HEK293 (cell line): ENCODE measurements around the gene GPM6B.

Experiments used
- CTCF ChIA-PET: fragments of 350-600 bp; formaldehyde crosslinking; extraction: SDS; loops from one replicate; lab custom pipeline; 2021; ENCODE audit warnings: antibody characterized with exemption; lab: Yijun Ruan, JAX
- POLR2A ChIA-PET: fragments of 300-600 bp; formaldehyde crosslinking; extraction: SDS; loops from one replicate; lab custom pipeline; 2020; ENCODE audit warnings: antibody characterized with exemption, inconsistent platforms; lab: Yijun Ruan, JAX
- H3K27ac ChIP-seq: fragments of 200-500 bp; sonication (Bioruptor generic); 2 replicates; pipeline ENCODE4 v1.5.1; 2014; ENCODE audit warnings: low read depth, low read length, control low read depth, inconsistent platforms; ENCODE audit errors: extremely low read depth
- H3K36me3 ChIP-seq, 2 experiments: fragments of 200-500 bp in 1 of 2; sonication (Bioruptor generic) in 1 of 2; 1 replicate in 1 of 2; 2 replicates in 1 of 2; pipeline ENCODE4 v1.5.1; 2014 to 2017; ENCODE audit warnings: inconsistent platforms in 2 of 2, low read length in 2 of 2; ENCODE audit not compliant: control insufficient read depth in 2 of 2, insufficient read depth in 1 of 2
- H3K4me1 ChIP-seq: fragments of 200-500 bp; sonication (Bioruptor generic); 2 replicates; pipeline ENCODE4 v1.5.1; 2014; ENCODE audit warnings: mild to moderate bottlenecking, low read length, inconsistent platforms; ENCODE audit not compliant: control insufficient read depth, insufficient read depth
- H3K4me3 ChIP-seq: 2 replicates; pipeline ENCODE4 v1.5.1; 2011; ENCODE audit warnings: low read depth, mild to moderate bottlenecking, control low read depth, low read length, moderate library complexity
- H3K9me3 ChIP-seq: fragments of 200-500 bp; sonication (Bioruptor generic); 2 replicates; pipeline ENCODE4 v1.5.1; 2014; ENCODE audit warnings: low read depth, low read length, inconsistent platforms; ENCODE audit not compliant: control insufficient read depth, insufficient read depth
- BCL11B ChIP-seq: fragments of 450-650 bp; formaldehyde crosslinking; IDR thresholded peaks from 2 replicates; pipeline ENCODE4 v1.5.1; 2016; ENCODE audit warnings: low read depth, missing biosample characterization, missing genetic modification characterization
- GLI2 ChIP-seq: fragments of 450-650 bp; formaldehyde crosslinking; IDR thresholded peaks from 2 replicates; pipeline ENCODE4; 2017; ENCODE audit warnings: missing biosample characterization, missing genetic modification characterization, low read depth, borderline replicate concordance
- GLIS2 ChIP-seq: fragments of 450-650 bp; formaldehyde crosslinking; IDR thresholded peaks from 2 replicates; pipeline ENCODE4 v1.5.1; 2016; ENCODE audit warnings: missing biosample characterization, missing genetic modification characterization
- KLF8 ChIP-seq: fragments of 450-650 bp; formaldehyde crosslinking; IDR thresholded peaks from 2 replicates; pipeline ENCODE4 v1.5.1; 2016; ENCODE audit warnings: missing biosample characterization, missing genetic modification characterization
- OSR2 ChIP-seq: fragments of 450-650 bp; formaldehyde crosslinking; IDR thresholded peaks from 2 replicates; pipeline ENCODE4 v1.5.1; 2016; ENCODE audit warnings: missing biosample characterization, missing genetic modification characterization
- PRDM6 ChIP-seq: fragments of 450-650 bp; formaldehyde crosslinking; IDR thresholded peaks from 2 replicates; pipeline ENCODE4 v1.5.1; 2017; ENCODE audit warnings: missing biosample characterization, missing genetic modification characterization
- SP2 ChIP-seq: fragments of 450-650 bp; formaldehyde crosslinking; IDR thresholded peaks from 2 replicates; pipeline ENCODE4 v1.5.1; 2016; ENCODE audit warnings: missing biosample characterization, missing genetic modification characterization
- SP7 ChIP-seq: fragments of 450-650 bp; formaldehyde crosslinking; IDR thresholded peaks from 2 replicates; pipeline ENCODE4 v1.5.1; 2016; ENCODE audit warnings: missing biosample characterization, missing genetic modification characterization
- ZBTB44 ChIP-seq: fragments of 450-650 bp; IDR thresholded peaks from 2 replicates; pipeline ENCODE4 v1.5.1; 2018; ENCODE audit warnings: missing biosample characterization, mild to moderate bottlenecking, missing genetic modification characterization
- ZFP37 ChIP-seq: fragments of 450-650 bp; formaldehyde crosslinking; IDR thresholded peaks from 2 replicates; pipeline ENCODE4 v1.5.1; 2016; ENCODE audit warnings: missing biosample characterization, missing genetic modification characterization
- ZFP41 ChIP-seq: fragments of 450-650 bp; formaldehyde crosslinking; IDR thresholded peaks from 2 replicates; pipeline ENCODE4 v1.5.1; 2016; ENCODE audit warnings: missing biosample characterization, missing genetic modification characterization, borderline replicate concordance
- ZFP69B ChIP-seq: fragments of 450-650 bp; formaldehyde crosslinking; IDR thresholded peaks from 2 replicates; pipeline ENCODE4 v1.5.1; 2016; ENCODE audit warnings: missing biosample characterization, missing genetic modification characterization
- ZNF132 ChIP-seq: fragments of 450-650 bp; formaldehyde crosslinking; IDR thresholded peaks from 2 replicates; pipeline ENCODE4 v1.5.1; 2017; ENCODE audit warnings: missing biosample characterization, missing genetic modification characterization, borderline replicate concordance
- ZNF146 ChIP-seq: fragments of 450-650 bp; formaldehyde crosslinking; IDR thresholded peaks from 2 replicates; pipeline ENCODE4 v1.5.1; 2016; ENCODE audit warnings: missing biosample characterization, missing genetic modification characterization
- ZNF354C ChIP-seq: fragments of 450-650 bp; formaldehyde crosslinking; IDR thresholded peaks from 2 replicates; pipeline ENCODE4 v1.5.1; 2016; ENCODE audit warnings: missing biosample characterization, missing genetic modification characterization, low read depth, borderline replicate concordance
- ZNF37A ChIP-seq: fragments of 450-650 bp; IDR thresholded peaks from 2 replicates; pipeline ENCODE4 v1.5.1; 2018; ENCODE audit warnings: missing biosample characterization, missing genetic modification characterization
- ZNF394 ChIP-seq: fragments of 450-650 bp; formaldehyde crosslinking; IDR thresholded peaks from 2 replicates; pipeline ENCODE4 v1.5.1; 2016; ENCODE audit warnings: missing biosample characterization, missing genetic modification characterization, mild to moderate bottlenecking, moderate library complexity, borderline replicate concordance
- ZNF449 ChIP-seq: fragments of 450-650 bp; formaldehyde crosslinking; IDR thresholded peaks from 2 replicates; pipeline ENCODE4 v1.5.1; 2017; ENCODE audit warnings: missing biosample characterization, mild to moderate bottlenecking, missing genetic modification characterization, moderate library complexity
- ZNF529 ChIP-seq: fragments of 450-650 bp; formaldehyde crosslinking; IDR thresholded peaks from 2 replicates; pipeline ENCODE4 v1.5.1; 2017; ENCODE audit warnings: missing genetic modification characterization, missing biosample characterization; ENCODE audit not compliant: insufficient replicate concordance
- ZNF549 ChIP-seq: fragments of 450-650 bp; IDR thresholded peaks from 2 replicates; pipeline ENCODE4 v1.5.1; 2018; ENCODE audit warnings: missing biosample characterization, missing genetic modification characterization, mild to moderate bottlenecking, inconsistent platforms, moderate library complexity
- ZNF560 ChIP-seq: fragments of 450-650 bp; formaldehyde crosslinking; IDR thresholded peaks from 2 replicates; pipeline ENCODE4 v1.5.1; 2017; ENCODE audit warnings: missing biosample characterization, missing genetic modification characterization, borderline replicate concordance
- ZNF596 ChIP-seq: fragments of 450-650 bp; IDR thresholded peaks from 2 replicates; pipeline ENCODE4 v1.5.0; 2018; ENCODE audit warnings: missing biosample characterization, mild to moderate bottlenecking, missing genetic modification characterization, moderate library complexity
- ZNF610 ChIP-seq: fragments of 450-650 bp; formaldehyde crosslinking; IDR thresholded peaks from 2 replicates; pipeline ENCODE4 v1.5.1; 2016; ENCODE audit warnings: missing biosample characterization, missing genetic modification characterization, borderline replicate concordance
- ZNF623 ChIP-seq: fragments of 450-650 bp; formaldehyde crosslinking; IDR thresholded peaks from 2 replicates; pipeline ENCODE4 v1.5.1; 2016; ENCODE audit warnings: missing biosample characterization, missing genetic modification characterization
- ZNF664 ChIP-seq: fragments of 450-650 bp; formaldehyde crosslinking; IDR thresholded peaks from 2 replicates; pipeline ENCODE4 v1.5.1; 2016; ENCODE audit warnings: missing biosample characterization, missing genetic modification characterization
- ZNF777 ChIP-seq: fragments of 450-650 bp; formaldehyde crosslinking; IDR thresholded peaks from 2 replicates; pipeline ENCODE4 v1.5.1; 2017; ENCODE audit warnings: missing biosample characterization, missing genetic modification characterization, borderline replicate concordance
- ZNF843 ChIP-seq: fragments of 450-650 bp; formaldehyde crosslinking; IDR thresholded peaks from 2 replicates; pipeline ENCODE4 v1.5.1; 2016; ENCODE audit warnings: missing biosample characterization, missing genetic modification characterization
- ZSCAN16 ChIP-seq: fragments of 450-650 bp; formaldehyde crosslinking; IDR thresholded peaks from 2 replicates; pipeline ENCODE4 v1.5.1; 2016; ENCODE audit warnings: missing biosample characterization, missing genetic modification characterization
- ZXDB ChIP-seq: fragments of 450-650 bp; formaldehyde crosslinking; IDR thresholded peaks from 2 replicates; pipeline ENCODE4 v1.5.1; 2016; ENCODE audit warnings: missing biosample characterization, missing genetic modification characterization

GPM6B gene

GRCh38 chrX:13770013-13770535 is 46.8 kb downstream of the GPM6B start:
- Histone ChIP-seq H3K27ac (no peak overlapping the region), H3K4me1 (0 out of 2 replicates have a peak, but pooled peaks cover 2% of the 10 kb centered on the region), H3K9me3 (no peaks in the 10 kb centered on the region), H3K4me3 (no peak overlapping the region), H3K36me3 (peaks cover 50 to 79% of the 10 kb centered on the region in 2 experiments)
- TF ChIP-seq OSR2 (tag by site-specific recombination), result peak; percentile 84
- 0 out of 2 replicates have a peak, but pooled peaks have one; percentile 17 for TF ChIP-seq ZBTB44
- peak; percentile 71; the same call in 1 of the 2 replicates for TF ChIP-seq PRDM6 (tag by site-specific recombination)
- TF ChIP-seq SP7 (tag by site-specific recombination), result peak; percentile 83
- no peak for TF ChIP-seq ZNF354C
- TF ChIP-seq ZNF664 (tag by site-specific recombination), result no peak
- CTCF ChIA-PET, result interaction anchor here (1.0 kb wide), 1 partner anchor 20 kb away, joined by 6 read pairs; no protein-coding TSS in a partner anchor
- POLR2A ChIA-PET, result no interaction called here

- Histone ChIP-seq H3K9me3 (no peaks in the 10 kb centered on the region), H3K27ac (no peak overlapping the region), H3K4me3 (no peak overlapping the region), H3K4me1 (0 out of 2 replicates have a peak, but pooled peaks cover 2% of the 10 kb centered on the region), H3K36me3 (peaks cover 50 to 78% of the 10 kb centered on the region in 2 experiments)
- CTCF ChIA-PET, result interaction anchor here (0.6 to 1.1 kb wide), 4 partner anchors 19 to 263 kb away, joined by 3 to 5 read pairs (median 4); no protein-coding TSS in a partner anchor
- POLR2A ChIA-PET, result no interaction called here
- TF ChIP-seq ZNF449 (no peak), ZNF596 (no peak), ZNF37A (tag by site-specific recombination) (no peak), ZNF843 (no peak), ZNF394 (tag by site-specific recombination) (no peak), ZNF549 (tag by site-specific recombination) (peak; percentile 90), ZNF610 (tag by site-specific recombination) (no peak), ZNF146 (tag by site-specific recombination) (no peak)
Observed at GRCh38 chrX:13768939-13769338, 48.0 kb downstream of the GPM6B start.

- no peak overlapping the region for H3K4me3 ChIP-seq
- no peaks in the 10 kb centered on the region for H3K9me3 ChIP-seq
- CTCF ChIA-PET, result interaction anchor here (0.6 to 1.3 kb wide), 6 partner anchors 11 to 1010 kb away, joined by 3 to 4 read pairs (median 3); no protein-coding TSS in a partner anchor
- POLR2A ChIA-PET, result no interaction called here
- no peaks in the 10 kb centered on the region for H3K4me1 ChIP-seq
- peaks cover 59 to 95% of the 10 kb centered on the region in 2 experiments for H3K36me3 ChIP-seq
- H3K27ac ChIP-seq, result no peak overlapping the region
- TF ChIP-seq ZFP41 (no peak), SP2 (tag by site-specific recombination) (no peak), ZSCAN16 (tag by site-specific recombination) (no peak), ZXDB (tag by site-specific recombination) (no peak), GLI2 (no peak), ZNF529 (tag by site-specific recombination) (no peak), ZNF37A (tag by site-specific recombination) (no peak), ZFP69B (no peak), ZNF132 (no peak), KLF8 (tag by site-specific recombination) (no peak), ZFP37 (tag by site-specific recombination) (no peak), ZNF560 (tag by site-specific recombination) (no peak), ZNF777 (tag by site-specific recombination) (no peak), BCL11B (tag by site-specific recombination) (no peak), GLIS2 (tag by site-specific recombination) (no peak), ZNF623 (tag by site-specific recombination) (no peak)
Observed at GRCh38 chrX:13764765-13765164, 52.1 kb downstream of the GPM6B start.
